CD4-positive, alpha-beta T cell treated with Interleukin-4 for 1 hour (primary cell): ENCODE results near the gene COL15A1.
"Not testable (repeated sequence)": the region's sequence is repeated elsewhere in the genome, so short reads cannot be mapped to it uniquely, and the experiment has no call there.

Experiments used
- DNase-seq, 2 donors: peaks; one replicate each; pipeline ENCODE4 v3.0.0-alpha.2; 2020 to 2022

COL15A1 gene

DNA sequence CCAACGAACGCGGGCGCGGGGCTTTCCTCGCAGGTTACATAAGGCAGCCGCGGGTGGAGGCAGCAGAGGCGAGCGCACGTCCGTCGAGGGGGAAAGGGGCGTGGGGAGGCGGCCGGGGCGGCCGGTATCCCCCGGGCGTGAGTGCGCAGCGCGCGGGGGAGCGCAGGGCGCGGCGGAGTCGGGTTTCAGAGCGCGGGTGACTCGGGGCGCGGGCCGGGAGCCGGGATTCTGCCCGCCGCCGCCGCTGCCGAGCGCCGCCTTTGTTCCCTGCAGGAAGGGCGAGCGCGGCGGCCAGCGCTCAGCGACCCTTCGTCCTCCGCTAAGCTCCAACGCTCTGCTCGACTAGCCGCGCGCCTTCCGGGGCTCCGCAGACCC is at the start of gene COL15A1:
TSS of gene COL15A1 (plus strand) at position 226 of the 375 bp plus-strand sequence. CDS start 155 bp downstream, outside the sequence.
- no peak for DNase-seq

DNA sequence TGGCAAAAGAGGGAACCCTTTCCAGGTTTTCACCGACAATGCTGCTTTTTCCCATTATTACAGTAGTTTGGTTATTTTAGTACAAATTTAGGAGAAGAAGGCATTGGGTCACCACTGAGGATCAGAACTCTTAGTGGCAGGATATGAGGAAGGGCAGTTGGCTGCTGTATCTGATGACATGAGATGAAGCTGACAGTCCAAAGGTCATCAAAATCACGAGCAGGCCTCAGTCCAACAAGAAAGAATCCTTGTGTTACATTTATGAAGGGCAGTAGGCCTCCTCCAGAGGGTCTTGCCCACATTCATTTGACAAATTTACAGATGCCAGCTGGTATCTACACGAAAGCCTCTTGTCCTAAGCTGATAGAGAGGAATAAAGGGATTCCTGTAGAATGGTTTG is 49.5 kb upstream of the COL15A1 start:
- no peak for DNase-seq

DNA sequence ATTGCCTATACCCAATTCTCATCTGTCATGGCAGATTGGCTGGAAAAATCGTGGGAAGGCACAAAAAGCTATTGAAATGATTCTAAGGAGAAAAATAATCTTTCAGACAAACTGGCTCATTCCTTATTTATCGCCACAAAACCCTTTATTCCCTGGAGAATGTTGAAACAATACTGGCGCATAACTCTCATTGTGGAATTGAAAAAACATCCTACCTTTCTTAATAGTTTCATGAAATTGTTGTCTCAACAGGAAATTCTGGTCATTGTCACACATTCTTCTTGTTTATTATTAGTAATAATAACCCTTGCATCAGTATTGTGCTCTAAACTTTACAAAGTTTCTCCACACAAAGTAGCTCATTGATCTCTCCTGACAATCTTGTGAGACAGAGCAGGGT is 48.9 kb upstream of the COL15A1 start:
- DNase-seq = no peak

DNA sequence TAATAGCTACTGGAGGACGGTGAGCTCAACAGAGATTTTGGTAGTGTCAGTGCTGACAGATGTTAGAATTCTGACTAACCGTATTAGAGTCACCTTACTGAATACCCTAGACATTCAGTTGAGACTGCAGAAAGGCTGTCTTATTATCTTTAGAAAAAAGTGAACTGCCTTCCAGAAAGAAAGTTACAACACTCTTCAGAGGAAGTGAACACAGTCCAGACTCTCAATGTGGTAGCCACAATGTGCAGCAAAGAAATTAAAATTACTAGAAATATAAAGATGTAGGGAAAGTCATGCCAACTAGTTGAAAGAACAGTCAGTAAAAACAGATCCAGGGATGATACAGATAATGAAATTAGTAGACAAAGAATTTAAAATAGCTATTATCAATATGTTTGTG is 47.1 kb upstream of the COL15A1 start:
- no peak for DNase-seq

DNA sequence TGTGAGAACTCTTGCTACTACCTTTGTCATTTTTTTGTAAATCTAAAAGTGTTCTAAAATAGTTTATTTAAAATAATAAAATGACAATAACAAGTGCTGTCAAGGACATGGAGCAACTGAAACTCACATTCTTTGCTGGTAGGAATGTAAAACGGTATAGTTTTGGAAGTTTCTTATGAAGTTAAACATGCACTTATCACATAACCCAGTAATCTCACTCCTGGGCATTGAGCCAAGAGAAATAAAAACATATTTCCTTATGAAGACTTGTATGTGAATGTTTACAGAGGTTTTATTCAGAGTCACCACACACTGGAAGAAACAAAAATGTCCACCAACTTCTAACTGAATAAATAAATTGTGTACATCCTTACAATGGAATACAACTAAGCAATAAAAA is 46.0 kb upstream of the COL15A1 start:
- no peak for DNase-seq

DNA sequence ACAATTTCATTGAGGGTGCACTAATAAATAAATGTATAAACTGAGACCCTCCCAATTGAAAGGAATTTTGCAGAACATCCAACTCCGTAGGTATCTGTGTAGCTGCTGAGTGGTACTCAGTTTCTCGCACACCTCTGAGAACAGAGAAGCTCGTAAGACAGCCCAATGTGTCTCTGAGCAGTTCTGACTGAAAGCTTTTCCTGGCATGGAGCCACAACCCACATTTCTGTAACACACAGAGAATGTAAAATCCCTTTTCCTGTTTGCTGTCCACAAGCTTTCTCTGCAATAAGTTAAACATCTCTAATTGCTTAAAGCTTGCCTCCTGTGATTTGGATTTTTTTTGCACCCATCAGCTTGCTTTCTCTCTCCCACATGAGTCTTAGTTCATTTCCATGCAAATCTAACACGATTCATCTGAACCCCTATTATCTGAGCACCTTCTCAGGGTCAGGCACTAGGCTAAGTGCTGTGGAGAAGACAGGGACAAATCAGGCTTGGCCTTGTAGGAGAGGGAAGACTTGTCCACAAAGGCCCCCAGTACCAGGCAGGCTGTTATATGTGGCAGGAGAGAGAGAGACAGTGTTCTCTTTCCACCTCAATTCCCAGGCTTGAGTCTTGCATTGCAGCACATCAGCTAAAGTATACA is 44.2 kb upstream of the COL15A1 start:
- no peak for DNase-seq

DNA sequence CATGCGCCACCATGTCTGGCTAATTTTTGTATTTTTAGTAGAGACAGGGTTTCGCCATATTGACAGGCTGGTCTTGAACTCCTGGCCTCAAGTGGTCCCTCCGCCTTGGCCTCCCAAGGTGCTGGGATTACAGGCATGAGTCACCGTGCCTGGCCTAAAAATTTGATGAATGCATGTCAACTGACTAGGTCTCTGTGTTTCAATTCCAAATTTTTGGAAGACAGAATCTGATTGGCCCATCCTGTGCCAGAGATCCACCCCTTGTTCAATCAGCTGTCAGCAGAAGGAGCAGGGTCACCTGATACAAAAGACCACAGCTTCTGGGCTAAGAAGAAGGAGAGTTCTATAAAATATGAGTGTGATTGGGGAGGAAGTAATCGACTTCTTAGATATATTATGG is 43.5 kb upstream of the COL15A1 start:
- no peak for DNase-seq

DNA sequence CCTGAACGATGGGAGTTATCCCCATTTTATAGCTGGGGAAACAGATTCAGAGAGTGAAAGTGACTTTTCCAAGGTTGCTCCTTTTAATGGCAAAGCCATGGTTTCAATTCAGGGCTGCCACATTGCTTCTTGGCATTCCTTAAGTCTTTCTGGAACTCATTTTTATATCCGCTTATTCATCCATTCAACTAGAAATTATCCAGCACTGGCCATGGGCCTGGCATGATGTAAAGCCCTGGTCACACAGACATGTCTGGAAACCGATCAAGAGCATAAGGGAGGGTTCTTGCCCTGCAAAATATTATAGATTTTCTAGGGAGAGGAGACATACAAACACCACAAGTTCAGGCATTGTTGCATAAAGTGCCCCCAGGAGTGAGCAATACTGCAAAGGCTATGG is 43.0 kb upstream of the COL15A1 start:
- DNase-seq = no peak

DNA sequence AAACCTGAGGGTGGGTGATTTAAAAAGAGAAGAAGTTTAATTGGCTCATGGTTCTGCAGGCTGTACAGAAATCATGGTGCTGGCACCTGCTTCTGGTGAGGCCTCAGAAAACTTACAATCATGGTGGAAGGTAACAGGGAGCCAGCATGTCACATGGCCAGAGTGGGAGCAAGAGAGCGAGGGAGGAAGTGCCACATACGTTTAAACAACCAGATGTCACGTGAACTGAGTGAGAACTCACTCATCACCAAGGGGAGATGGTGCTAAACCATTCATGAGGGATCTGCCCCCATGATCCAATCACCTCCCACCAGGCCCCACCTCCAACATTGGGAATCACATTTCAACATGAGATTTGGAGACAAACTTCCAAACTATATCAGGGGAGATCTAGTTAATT is 41.9 kb upstream of the COL15A1 start:
- DNase-seq = not testable (repeated sequence)

DNA sequence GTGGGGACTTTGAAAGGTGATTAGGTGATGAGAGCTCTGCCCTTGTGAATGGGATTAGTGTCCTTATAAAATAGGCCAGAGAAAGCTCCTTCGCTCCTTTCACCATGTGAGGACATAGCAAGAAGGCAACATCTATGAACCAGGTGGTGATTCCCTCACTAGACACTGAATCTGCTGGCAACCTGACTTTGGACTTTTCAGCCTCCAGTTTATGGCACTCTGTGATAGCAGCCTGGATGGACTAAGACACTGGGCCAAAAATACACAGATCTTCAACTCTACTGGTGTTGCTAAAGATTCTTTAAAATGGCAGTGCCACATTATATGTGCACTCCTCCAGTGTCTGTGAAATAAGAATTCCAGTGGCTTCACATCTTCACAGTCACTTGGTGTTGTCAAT is 41.2 kb upstream of the COL15A1 start:
- no peak for DNase-seq

DNA sequence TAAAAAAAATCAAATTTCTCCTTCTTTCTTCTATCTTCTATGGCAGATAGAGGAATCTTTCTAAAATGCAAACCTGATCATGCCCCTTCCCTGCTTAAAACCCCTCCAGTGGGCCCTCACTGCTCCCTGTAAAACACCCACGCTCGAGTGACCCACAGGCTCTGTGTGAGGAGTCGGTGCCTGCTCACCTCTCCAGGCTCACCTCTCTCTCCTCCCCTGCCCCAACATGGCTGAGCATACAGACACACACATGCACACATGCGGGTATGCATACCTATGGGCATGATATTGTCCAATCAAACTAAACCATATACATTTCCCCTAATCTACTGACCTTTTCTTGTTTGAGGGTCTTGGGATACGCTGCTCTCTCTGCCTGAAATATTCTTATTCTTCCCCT is 40.8 kb upstream of the COL15A1 start:
- DNase-seq = no peak

DNA sequence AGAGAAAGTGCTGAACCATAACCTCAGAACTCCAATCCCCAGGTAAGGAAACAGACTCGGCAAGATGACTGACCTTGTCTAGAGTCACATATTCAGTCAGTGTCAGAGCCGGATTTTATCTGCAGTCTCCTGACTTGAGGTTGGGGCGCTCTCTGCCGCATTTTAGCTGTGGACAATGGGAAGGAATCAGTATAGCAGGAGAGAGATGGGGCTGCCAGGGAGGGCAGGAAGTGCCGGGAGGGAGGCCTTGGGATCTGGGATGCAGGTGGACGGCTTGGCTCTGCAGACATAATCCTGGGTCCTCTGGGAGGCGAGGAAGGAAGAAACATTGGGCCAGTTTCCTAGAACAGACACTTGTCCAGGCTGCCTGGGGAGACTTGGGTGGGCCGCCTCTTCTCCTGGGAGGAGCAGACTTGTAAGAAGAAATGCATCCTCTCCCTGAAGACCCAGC is 39.7 kb upstream of the COL15A1 start:
- DNase-seq = no peak

DNA sequence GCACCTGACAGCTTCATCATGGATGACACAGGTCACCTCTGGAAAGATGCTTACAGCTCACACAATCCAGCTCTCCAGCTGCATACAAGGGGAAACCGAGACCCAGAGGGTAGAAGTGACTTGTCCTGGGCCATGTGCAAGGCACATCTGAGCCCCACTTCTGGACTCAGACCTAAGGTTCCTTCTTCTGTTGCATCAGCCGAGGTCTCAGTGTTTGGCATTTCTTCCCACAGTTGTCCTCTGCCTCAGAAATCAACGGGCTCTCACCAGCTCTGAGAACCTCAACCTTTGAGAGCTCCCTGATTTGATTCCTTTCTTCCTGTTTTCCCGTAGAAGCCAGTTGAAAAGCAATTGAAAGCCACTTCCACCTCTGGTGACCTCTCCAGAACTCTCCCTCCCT is 38.7 kb upstream of the COL15A1 start:
- no peak for DNase-seq

DNA sequence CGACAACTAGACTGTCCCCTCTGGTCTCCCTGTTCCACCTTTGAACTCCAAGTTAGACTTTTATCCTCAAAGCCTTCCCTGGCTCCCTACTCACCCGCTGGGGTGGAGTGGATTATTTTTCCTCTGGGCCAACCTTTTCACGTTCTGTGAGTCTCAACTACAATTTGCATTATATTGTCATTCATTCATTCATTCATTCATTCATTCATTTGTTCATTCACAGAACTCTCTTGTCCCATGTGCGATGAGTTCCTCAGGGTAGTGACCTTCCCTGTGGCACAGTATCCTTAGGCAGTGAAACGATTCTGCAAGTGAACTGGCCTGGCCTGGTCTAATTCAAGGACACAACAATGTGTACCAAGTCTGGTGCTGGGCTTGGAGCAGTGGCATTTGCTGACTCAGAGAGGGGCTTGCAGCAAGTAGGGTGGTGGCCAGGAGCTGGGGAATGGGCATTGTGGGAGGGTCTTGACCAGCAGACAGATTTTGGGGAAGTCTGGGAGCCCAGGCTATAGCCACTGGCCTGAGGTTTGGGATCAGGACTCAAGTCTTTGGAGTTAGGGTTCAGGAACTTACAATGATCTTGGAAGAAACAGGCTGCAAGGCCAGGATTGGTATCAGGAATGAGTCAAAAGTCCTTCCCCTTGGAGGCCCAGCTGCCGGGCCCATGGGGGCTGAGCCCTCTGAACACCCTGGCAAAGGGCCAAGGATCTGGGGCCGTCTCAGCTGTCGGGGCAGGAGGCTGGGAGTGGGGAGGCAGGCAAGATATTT is 37.2 kb upstream of the COL15A1 start:
- DNase-seq = no peak

DNA sequence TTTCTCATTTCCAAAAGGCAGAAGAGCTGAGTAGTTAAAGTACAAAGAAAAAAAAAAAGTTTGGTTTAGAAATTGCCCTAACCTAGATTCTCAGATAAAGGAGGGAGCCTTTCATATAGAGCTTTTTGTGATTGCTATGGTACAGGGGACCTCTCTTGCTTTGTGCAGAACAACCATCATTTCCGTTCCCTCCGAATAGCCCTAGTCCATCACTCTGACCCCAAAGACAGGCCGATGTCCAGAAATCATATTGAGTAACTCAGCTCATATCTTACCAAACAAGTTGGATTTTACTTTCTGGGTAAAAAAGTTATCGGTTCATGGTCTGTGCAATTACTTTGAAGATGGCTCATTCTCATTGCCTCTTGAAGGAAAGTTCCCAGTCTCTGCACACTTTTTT is 36.7 kb upstream of the COL15A1 start:
- no peak for DNase-seq

DNA sequence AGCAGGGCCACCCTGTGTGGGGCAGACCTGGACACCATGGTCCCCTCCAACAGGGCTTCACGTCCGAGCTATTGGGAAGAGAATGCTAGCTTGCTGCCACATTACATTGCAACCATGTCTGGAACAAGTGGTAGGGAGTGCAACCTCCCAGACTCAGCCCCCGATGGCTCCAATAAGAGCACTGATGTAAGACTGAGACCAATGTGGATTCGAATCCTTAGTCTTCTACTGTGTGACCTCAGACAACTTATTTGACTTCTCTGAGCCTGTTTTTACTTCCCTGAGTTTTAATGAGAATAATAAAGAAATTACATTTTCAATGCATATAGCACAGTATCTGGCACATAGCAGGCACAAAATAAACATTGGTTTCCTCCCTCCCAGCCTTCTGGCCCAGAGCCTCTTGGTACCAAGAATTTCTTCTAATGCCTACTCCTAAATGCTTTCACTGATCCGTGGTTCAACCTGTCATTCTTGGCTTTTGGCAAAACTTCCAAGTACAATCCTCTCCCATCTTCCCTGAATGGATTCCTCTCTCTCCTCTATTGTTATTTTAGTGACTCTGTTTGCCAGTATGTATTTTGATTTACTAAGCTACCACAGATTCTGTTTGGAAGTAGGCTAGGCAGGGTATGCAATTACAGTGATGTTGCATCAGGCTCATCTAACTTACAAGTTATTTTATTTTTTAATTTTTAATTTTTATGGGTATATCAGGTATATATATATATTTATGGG is 34.6 kb upstream of the COL15A1 start:
- no peak for DNase-seq

DNA sequence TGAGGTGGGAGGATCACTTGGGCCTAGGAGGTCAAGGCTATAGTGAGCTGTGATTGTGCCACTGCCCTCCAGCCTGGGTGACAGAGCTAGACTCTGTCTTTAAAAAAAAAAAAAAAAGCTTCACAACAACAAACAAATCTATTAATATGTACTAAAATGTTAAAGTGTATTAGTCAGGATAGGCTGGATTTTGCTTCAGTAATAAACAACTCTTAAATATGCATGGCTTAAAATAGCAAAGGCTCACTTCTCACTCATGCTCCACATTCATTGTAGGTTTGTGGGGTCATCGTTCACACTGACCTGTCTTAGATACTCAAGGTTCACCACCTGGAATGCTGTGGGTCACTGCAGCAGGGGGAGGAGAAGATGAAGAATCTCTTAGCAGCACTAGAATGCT is 33.8 kb upstream of the COL15A1 start:
- no peak for DNase-seq

DNA sequence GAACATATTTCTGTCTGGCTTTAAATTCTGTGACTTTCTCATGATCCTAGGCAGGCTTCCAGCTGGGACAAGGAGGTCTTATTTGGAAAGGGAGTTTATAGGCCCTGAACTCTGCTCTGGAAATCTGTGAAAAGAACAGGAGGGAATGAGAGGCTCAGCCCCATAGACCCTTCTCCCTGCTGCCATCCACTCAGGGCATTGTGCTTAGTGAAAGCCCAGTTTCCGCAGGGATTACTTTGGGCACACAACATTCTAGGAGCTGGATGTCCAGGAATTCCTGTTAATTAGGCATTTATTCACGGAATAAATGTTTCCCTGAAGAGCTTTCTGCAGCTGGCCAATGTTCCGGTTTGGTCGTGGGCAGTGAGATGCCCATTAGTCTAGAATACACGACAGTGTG is 32.7 kb upstream of the COL15A1 start:
- no peak for DNase-seq

DNA sequence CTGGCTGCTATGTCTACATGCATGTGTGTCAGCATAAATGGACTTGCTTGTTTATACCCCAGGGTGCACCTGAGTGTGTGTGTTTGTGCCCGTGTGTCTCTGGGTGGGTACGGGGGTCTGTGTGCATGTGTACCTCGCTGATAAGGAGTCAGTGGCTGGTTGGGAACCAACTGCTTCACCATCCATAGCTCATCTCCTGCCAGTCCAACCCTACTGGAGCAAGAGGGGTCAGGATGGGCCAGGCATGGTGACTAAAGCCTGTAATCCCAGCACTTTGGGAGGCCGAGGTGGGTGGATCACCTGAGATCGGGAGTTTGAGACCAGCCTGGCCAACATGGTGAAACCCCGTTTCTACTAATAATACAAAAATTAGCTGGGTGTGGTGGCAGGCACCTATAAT is 32.0 kb upstream of the COL15A1 start:
- DNase-seq = not testable (repeated sequence)

DNA sequence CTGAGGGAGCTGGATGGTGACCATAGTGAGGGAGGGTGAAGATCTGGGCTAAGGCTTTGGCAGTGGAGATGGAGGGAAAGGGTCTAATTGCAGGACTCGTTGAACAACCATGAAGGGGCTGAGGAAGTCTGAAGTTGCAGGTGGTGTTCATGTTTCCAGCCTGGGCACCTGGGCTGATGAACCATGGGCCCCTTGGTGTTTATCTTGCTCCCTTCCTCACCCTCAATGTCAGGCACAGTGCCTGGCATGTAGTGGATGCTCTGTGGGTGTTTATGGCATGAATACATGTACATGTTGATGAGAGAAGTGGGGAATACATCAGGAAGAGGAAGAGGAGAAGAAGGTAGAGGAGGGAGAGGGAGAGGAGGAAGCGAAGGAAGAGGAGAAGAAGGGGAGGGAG is 31.3 kb upstream of the COL15A1 start:
- no peak for DNase-seq

DNA sequence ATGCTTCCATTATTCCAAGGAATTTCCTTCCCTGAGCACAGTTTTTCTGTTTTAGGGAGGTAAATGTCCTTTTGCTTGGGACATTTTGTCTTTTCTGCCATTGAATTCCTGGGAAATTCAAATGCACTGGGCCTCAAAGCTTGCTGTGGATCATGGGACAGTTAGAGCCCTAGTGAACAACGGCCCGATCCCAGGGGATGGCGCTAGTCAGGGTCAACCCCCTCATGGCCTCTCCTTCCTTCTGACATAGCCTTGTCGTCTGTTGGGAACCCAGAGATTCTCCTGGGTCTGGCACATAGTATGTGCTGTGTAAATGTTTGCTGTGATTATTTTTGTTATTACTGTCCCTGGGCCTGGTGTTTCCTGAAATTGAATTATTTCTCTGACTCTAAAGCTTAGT is 30.7 kb upstream of the COL15A1 start:
- no peak for DNase-seq

DNA sequence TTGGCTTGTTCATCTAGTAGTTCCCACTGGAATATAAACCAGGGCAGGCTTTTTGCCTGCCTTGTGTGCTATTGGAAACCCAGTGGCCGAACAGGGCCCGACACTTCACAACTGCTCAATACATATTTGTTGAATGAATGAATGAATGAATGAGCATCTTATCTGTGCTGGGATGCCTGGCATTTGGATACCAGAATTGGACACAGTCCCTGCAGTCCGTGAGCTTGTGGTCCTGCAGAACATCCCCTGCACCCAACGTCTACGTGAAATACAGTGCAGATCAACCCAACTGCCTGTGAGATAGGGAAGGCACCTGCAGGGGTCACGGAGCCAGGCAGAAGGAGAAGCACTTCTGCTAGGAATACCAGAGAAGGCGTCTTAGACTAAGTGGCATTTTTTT is 30.0 kb upstream of the COL15A1 start:
- no peak for DNase-seq

DNA sequence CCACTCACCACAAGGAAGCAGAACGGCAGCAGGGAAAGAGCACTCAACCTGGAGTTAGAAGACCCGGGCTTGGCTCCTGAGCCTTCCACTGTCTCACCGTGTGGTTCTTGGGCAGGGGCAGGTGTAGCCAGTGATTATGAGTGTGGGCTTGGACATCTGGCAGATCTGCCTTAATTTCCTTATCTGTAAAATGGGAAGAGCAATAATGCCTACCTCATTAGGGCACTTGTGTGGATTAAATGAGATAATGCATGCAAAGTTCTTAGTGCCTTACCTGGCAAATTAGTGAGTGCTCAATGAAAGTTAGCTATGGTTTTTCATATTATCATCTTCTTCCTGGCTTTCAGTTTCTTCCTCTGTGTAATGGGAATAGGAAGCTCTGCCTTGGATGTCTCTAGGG is 28.1 kb upstream of the COL15A1 start:
- no peak for DNase-seq

DNA sequence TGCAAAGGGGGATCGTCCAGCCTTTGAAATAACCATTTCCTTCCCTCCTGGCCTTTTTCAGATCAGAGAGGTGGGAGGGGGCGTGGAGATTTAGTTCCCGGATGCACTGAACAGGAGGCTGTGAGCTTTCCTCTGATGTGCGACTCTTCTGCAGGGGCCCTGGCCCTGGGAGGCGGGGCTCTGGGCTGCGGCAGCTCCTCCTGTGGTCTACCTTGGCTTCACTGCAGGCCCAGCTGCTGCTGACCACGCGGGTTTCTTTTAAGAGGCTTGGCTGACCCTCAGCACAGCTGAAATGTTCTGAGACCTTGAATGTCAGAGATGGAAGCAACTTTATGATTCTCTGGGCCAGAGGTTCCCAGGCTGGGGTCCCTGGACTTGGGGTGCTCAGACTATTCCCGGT is 27.0 kb upstream of the COL15A1 start:
- DNase-seq = no peak
